Peyer's patch (tissue), 4 donors: ENCODE measurements around the gene GLS2. TPM values are rescaled to one million over a fixed set of nuclear protein-coding genes. Genes with fewer than 3 reads are reported as not detected.

Experiments
- DNase-seq, 3 donors: peaks; one replicate each; pipeline ENCODE4 v3.0.0-alpha.2; 2017 to 2019
- H3K27ac ChIP-seq, 4 donors: fragments of 200-600 bp; sonication (generic); one replicate each; pipeline ENCODE4 v1.5.1; 2016 to 2019
- H3K27me3 ChIP-seq, 2 donors: fragments of 200-600 bp; sonication (generic); one replicate each; pipeline ENCODE4 v1.5.1; 2019
- H3K36me3 ChIP-seq, 3 donors: fragments of 200-600 bp; sonication (generic); one replicate each; pipeline ENCODE4 v1.5.1; 2016 to 2019
- H3K4me1 ChIP-seq, 4 donors: fragments of 200-600 bp; sonication (generic); one replicate each; pipeline ENCODE4 v1.5.1; 2016 to 2019
- H3K4me3 ChIP-seq, 4 donors: fragments of 200-600 bp; sonication (generic); 1 replicate in 3 of 4; 2 replicates in 1 of 4; pipeline ENCODE4 v1.5.1; 2016 to 2019; ENCODE audit warnings: mild to moderate bottlenecking in 1 of 4
- H3K9me3 ChIP-seq, 4 donors: fragments of 200-600 bp; sonication (generic); one replicate each; pipeline ENCODE4 v1.5.1; 2016 to 2019; ENCODE audit warnings: mild to moderate bottlenecking in 1 of 4
- CTCF ChIP-seq, 6 experiments: fragments of 450-650 bp in 4 of 6; fragments of 200-600 bp in 2 of 6; sonication (generic) in 1 of 6; IDR thresholded peaks; one replicate each; pipeline ENCODE4 v1.5.1; 2017 to 2019; ENCODE audit warnings: antibody characterized with exemption in 6 of 6, mild to moderate bottlenecking in 3 of 6, moderate library complexity in 1 of 6
- POLR2A ChIP-seq, 2 donors: fragments of 450-650 bp; IDR thresholded peaks; one replicate each; pipeline ENCODE4 v1.5.1; 2017; ENCODE audit warnings: antibody characterized with exemption in 2 of 2, mild to moderate bottlenecking in 2 of 2, moderate library complexity in 2 of 2
- total RNA-seq, 4 donors: library from RNA; depleted of rRNA; stranded (reverse); fragments of >200 nt; gene quantifications; one replicate each; pipeline ENCODE4 v1.1.0, GENCODE V29; 2016

The GLS2 gene
- total RNA-seq, 4 donors from 2014 or later, result 1.5 to 6.6 (median 2.6) TPM

GRCh38 chr12:56434828-56435227 is 53.1 kb downstream of the GLS2 start:
- Histone ChIP-seq H3K9me3 (no peaks in the 10 kb centered on the region), H3K27me3 (no peaks in the 10 kb centered on the region), H3K4me1 (no peaks in the 10 kb centered on the region), H3K4me3 (no peak overlapping the region), H3K36me3 (peaks cover 0 to 5% (median 0%) of the 10 kb centered on the region in 3 donors), H3K27ac (no peak overlapping the region)
- TF ChIP-seq CTCF (IDR thresholded peaks at IDR 0.05) (no peak), POLR2A (IDR thresholded peaks at IDR 0.05) (no peak)
- no peak for DNase-seq

DNA sequence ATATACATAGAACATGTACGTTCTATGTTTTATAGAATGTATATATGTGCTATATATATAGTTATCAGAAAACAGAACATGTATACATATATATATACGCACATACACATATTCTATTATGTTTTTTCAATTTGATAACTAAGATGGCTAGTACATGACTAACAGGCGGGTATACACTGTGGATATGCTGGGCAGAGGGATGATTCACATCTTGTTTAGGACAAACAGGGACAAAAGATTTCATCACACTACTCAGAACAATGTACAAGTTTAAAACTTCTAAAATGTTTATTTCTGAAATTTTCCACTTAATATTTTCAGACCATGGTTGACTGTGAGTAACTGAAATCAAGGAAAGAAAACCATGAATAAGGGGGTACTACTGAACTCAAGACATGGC is 56.1 kb downstream of the GLS2 start:
- peaks cover 0 to 12% (median 0%) of the 10 kb centered on the region in 3 donors for H3K36me3 ChIP-seq

GRCh38 chr12:56431288-56431687 is 56.7 kb downstream of the GLS2 start:
- Histone ChIP-seq H3K4me1 (no peaks in the 10 kb centered on the region), H3K36me3 (peaks cover 0 to 12% (median 0%) of the 10 kb centered on the region in 3 donors), H3K27ac (no peak overlapping the region), H3K4me3 (no peak overlapping the region), H3K27me3 (no peaks in the 10 kb centered on the region), H3K9me3 (no peaks in the 10 kb centered on the region)
- DNase-seq, result no peak
- TF ChIP-seq POLR2A (IDR thresholded peaks at IDR 0.05) (no peak), CTCF (IDR thresholded peaks at IDR 0.05) (no peak)

More for the DNA sequence above, 56.1 kb downstream of the GLS2 start:
- no peak overlapping the region for H3K27ac ChIP-seq
- H3K27me3 ChIP-seq, result no peaks in the 10 kb centered on the region
- H3K4me3 ChIP-seq, result no peak overlapping the region
- no peak for DNase-seq
- no peak for TF ChIP-seq POLR2A (IDR thresholded peaks at IDR 0.05)
- no peak for TF ChIP-seq CTCF (IDR thresholded peaks at IDR 0.05)
- no peaks in the 10 kb centered on the region for H3K9me3 ChIP-seq
- H3K4me1 ChIP-seq, result no peaks in the 10 kb centered on the region

DNA sequence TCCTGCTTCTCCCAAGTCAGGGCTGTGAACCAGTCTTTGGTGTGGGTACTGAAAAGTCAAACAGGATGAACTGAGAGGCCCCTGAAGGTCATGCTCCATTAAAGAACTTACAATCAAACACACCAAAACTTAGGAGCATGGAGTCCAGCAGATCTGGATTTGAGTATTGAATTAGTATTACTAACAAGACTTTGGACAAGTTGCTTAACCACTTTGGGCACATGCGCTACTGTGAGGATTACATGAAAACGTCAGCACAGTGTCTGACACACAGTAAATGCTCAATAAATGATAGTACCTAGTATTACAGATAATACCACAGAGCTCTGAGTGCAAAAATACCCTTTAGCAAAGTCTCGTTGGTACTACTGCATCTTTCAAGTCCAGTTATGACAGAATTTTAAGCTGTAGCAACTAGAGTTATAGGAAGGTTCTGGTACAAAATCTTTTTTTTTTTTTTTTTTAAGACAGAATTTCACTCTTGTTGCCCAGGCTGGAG is 62.0 kb downstream of the GLS2 start:
- DNase-seq, result no peak
- no peak overlapping the region for H3K27ac ChIP-seq
- no peak for TF ChIP-seq CTCF (IDR thresholded peaks at IDR 0.05)
- TF ChIP-seq POLR2A (IDR thresholded peaks at IDR 0.05), result no peak
- H3K9me3 ChIP-seq, result no peaks in the 10 kb centered on the region
- H3K27me3 ChIP-seq, result no peaks in the 10 kb centered on the region
- H3K4me1 ChIP-seq, result no peaks in the 10 kb centered on the region
- no peak overlapping the region for H3K4me3 ChIP-seq
- H3K36me3 ChIP-seq, result peaks cover 0 to 38% (median 0%) of the 10 kb centered on the region in 3 donors

GRCh38 chr12:56425193-56425592 is 62.8 kb downstream of the GLS2 start:
- H3K9me3 ChIP-seq, result no peaks in the 10 kb centered on the region
- TF ChIP-seq CTCF (IDR thresholded peaks at IDR 0.05), result no peak
- TF ChIP-seq POLR2A (IDR thresholded peaks at IDR 0.05), result no peak
- DNase-seq, result no peak
- no peaks in the 10 kb centered on the region for H3K4me1 ChIP-seq
- H3K36me3 ChIP-seq, result peaks cover 0 to 40% (median 0%) of the 10 kb centered on the region in 3 donors
- no peaks in the 10 kb centered on the region for H3K27me3 ChIP-seq
- no peak overlapping the region for H3K27ac ChIP-seq
- H3K4me3 ChIP-seq, result no peak overlapping the region

Other genes with a start within 250 kb of the GLS2 start
- gene ANKRD52, start 229.8 kb downstream of the GLS2 start, total RNA-seq, result 10 to 100 TPM; 30.5 to 48.7 (median 36.6) TPM
- 10 to 100 TPM in 2 of 4 donors, 1 to 10 TPM in 2; 9.1 to 14.8 (median 11.8) TPM for gene COQ10A, start 221.2 kb downstream of the GLS2 start, total RNA-seq
- gene CS, start 187.8 kb downstream of the GLS2 start, total RNA-seq, result 100 to 1,000 TPM; 184 to 228 (median 203) TPM
- gene CNPY2, start 172.2 kb downstream of the GLS2 start, total RNA-seq, result 100 to 1,000 TPM in 2 of 4 donors, 10 to 100 TPM in 2; 72.5 to 131 (median 91.0) TPM
- 100 to 1,000 TPM in 2 of 4 donors, 10 to 100 TPM in 2; 82.5 to 114 (median 95.4) TPM for gene PAN2, start 154.2 kb downstream of the GLS2 start, total RNA-seq
- gene IL23A, start 149.3 kb downstream of the GLS2 start, total RNA-seq, result 1 to 10 TPM in 2 of 4 donors, not detected in 2; 3.1 to 5.8 TPM
- gene STAT2, start 128.1 kb downstream of the GLS2 start, total RNA-seq, result 100 to 1,000 TPM; 100 to 355 (median 164) TPM
- not detected for gene APOF, start 125.3 kb downstream of the GLS2 start, total RNA-seq
- 10 to 100 TPM in 1 of 4 donors, 1 to 10 TPM in 3; 4.8 to 47.0 (median 6.0) TPM for gene TIMELESS, start 38.7 kb downstream of the GLS2 start, total RNA-seq
- gene MIP, start 33.5 kb downstream of the GLS2 start, total RNA-seq, result not detected
- gene SPRYD4, start 19.6 kb downstream of the GLS2 start, total RNA-seq, result 1 to 10 TPM; 1.7 to 5.1 (median 3.7) TPM
- 10 to 100 TPM; 10.7 to 22.3 (median 12.5) TPM for gene RBMS2, start 33.7 kb upstream of the GLS2 start, total RNA-seq
- 100 to 1,000 TPM in 3 of 4 donors, 10 to 100 TPM in 1; 98.2 to 259 (median 141) TPM for gene BAZ2A, start 142.2 kb upstream of the GLS2 start, total RNA-seq
- gene ATP5F1B, start 157.8 kb upstream of the GLS2 start, total RNA-seq, result 100 to 1,000 TPM; 333 to 768 (median 688) TPM
- gene PTGES3, start 200.1 kb upstream of the GLS2 start, total RNA-seq, result 10 to 100 TPM; 50.6 to 95.7 (median 67.3) TPM
- 100 to 1,000 TPM; 313 to 793 (median 416) TPM for gene NACA, start 237.1 kb upstream of the GLS2 start, total RNA-seq